CD4-positive, alpha-beta T cell treated with Interleukin-6 for 4 hours (primary cell): ENCODE results near the gene LECT2.
A peak's percentile ranks its signal among the peaks of the same experiment; 100 is the strongest.

Source experiments
- DNase-seq: peaks from one replicate; pipeline ENCODE4 v3.0.0-alpha.2; 2020; ENCODE audit warnings: mixed read lengths

LECT2 gene

GRCh38 chr5:135977375-135977928 lies 22.7 kb upstream of the LECT2 start:
- DNase-seq, result peak; percentile 37

- DNase-seq, result no peak
Measured at GRCh38 chr5:135976216-135976615, 21.4 kb upstream of the LECT2 start.

GRCh38 chr5:135975122-135975521 lies 20.3 kb upstream of the LECT2 start:
- DNase-seq, result no peak

GRCh38 chr5:135974021-135974600 lies 19.3 kb upstream of the LECT2 start:
- DNase-seq, result no peak

GRCh38 chr5:135973323-135974020 lies 18.7 kb upstream of the LECT2 start:
- no peak for DNase-seq

- no peak for DNase-seq
Measured at GRCh38 chr5:135971701-135972100, 16.9 kb upstream of the LECT2 start.

GRCh38 chr5:135966790-135967189 lies 12.0 kb upstream of the LECT2 start:
- DNase-seq, result no peak

- no peak for DNase-seq
Measured at GRCh38 chr5:135966165-135966564, 11.4 kb upstream of the LECT2 start.

GRCh38 chr5:135965504-135965903 lies 10.7 kb upstream of the LECT2 start:
- DNase-seq, result no peak

- DNase-seq, result no peak
Measured at GRCh38 chr5:135964670-135965320, 10.0 kb upstream of the LECT2 start.

GRCh38 chr5:135955525-135955924 lies 742 bp upstream of the LECT2 start:
- DNase-seq, result no peak

GRCh38 chr5:135953850-135954249 lies 933 bp downstream of the LECT2 start:
- DNase-seq, result no peak

- DNase-seq, result no peak
Measured at GRCh38 chr5:135952683-135953082, 2.1 kb downstream of the LECT2 start.

- DNase-seq, result no peak
Measured at GRCh38 chr5:135951807-135952206, 3.0 kb downstream of the LECT2 start.

GRCh38 chr5:135951257-135951656 lies 3.5 kb downstream of the LECT2 start:
- DNase-seq, result no peak

GRCh38 chr5:135950611-135951010 lies 4.2 kb downstream of the LECT2 start:
- no peak for DNase-seq

- DNase-seq, result peak; percentile 27
Measured at GRCh38 chr5:135944967-135945560, 9.7 kb downstream of the LECT2 start.

- no peak for DNase-seq
Measured at GRCh38 chr5:135944564-135944963, 10.2 kb downstream of the LECT2 start.

- no peak for DNase-seq
Measured at GRCh38 chr5:135942202-135942771, 12.5 kb downstream of the LECT2 start.

GRCh38 chr5:135941711-135942110 lies 13.1 kb downstream of the LECT2 start:
- no peak for DNase-seq

GRCh38 chr5:135937245-135937911 lies 17.4 kb downstream of the LECT2 start:
- no peak for DNase-seq

GRCh38 chr5:135934939-135935338 lies 19.8 kb downstream of the LECT2 start:
- no peak for DNase-seq

- no peak for DNase-seq
Measured at GRCh38 chr5:135930949-135931295, 23.9 kb downstream of the LECT2 start.
